Activated T-helper 1 cell treated with Interleukin-2 at 50 U/mL for 16 hours (primary cell): Measurements from ENCODE around the gene PTGES.
A peak's percentile ranks its signal among the peaks of the same experiment; 100 is the strongest.
"Not testable (repeated sequence)": the region's sequence is repeated elsewhere in the genome, so short reads cannot be mapped to it uniquely, and the experiment has no call there.

Source experiments
- DNase-seq: peaks from one replicate; pipeline ENCODE4 v3.0.0-alpha.2; 2020; ENCODE audit warnings: low read depth

The PTGES gene, protein sequence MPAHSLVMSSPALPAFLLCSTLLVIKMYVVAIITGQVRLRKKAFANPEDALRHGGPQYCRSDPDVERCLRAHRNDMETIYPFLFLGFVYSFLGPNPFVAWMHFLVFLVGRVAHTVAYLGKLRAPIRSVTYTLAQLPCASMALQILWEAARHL

DNA sequence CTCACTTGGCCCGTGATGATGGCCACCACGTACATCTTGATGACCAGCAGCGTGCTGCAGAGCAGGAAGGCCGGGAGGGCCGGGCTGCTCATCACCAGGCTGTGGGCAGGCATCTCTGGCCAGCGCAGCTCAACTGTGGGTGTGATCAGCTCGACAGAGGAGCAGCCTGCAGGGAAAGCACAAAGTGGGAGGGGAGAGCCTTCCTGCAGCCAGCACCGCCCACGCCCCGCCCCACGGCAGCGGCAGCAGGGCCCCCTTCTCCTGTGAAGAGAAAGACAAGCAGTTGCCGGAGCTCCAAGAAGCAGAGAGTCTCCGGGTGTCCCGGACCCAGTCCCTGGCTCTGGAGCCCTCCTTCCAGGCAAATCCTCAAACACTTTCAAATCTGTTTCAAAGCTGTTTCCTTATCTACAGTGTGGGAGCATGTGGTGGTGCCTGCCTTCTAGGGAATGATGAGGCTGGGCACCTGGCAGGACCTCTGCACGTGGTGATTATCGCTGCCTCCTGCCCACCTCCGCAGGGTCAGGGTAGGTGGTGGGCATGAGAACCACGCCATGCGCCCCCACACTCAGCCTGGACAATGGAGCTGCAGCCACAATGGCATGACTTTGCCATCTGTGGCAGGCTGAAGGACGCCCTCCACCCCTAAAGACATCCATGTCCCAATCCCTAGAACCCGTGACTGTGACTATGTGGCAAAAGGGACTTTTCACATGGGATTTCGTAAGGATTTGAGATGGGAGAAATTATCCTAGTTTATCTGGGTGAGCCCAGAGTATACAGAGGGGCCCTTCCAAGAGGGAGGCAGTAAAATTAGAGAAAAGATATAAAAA lies at the start of gene PTGES:
PTGES (minus strand) TSS at position 143 of the 830 bp plus-strand sequence; CDS start at position 113, 30 bp downstream.
- DNase-seq = peak; percentile 13

GRCh38 chr9:129801504-129801903 lies 48.7 kb upstream of the PTGES start:
- no peak for DNase-seq

DNA sequence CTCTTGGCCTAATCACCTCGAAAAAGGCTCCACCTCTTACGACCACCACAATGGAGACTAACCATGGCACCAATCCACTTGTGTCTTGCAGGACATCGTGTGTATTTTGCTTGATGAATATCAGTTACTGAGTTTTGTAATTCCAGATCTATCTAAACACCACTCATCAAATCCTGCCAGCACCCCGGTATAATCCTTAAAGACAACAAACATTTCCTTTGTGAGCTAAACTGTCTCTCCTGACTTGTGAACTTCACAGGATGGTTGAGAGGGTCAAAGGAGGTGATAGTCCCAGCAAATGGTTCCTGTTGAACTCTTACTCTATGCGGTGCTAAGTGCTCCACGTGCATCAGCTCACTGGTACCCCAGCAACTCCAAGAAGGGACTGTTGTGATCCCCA lies 46.1 kb upstream of the PTGES start:
- DNase-seq = no peak

- not testable (repeated sequence) for DNase-seq
Measured at GRCh38 chr9:129796029-129796428, 43.2 kb upstream of the PTGES start.

GRCh38 chr9:129794549-129794948 lies 41.7 kb upstream of the PTGES start:
- DNase-seq = no peak

DNA sequence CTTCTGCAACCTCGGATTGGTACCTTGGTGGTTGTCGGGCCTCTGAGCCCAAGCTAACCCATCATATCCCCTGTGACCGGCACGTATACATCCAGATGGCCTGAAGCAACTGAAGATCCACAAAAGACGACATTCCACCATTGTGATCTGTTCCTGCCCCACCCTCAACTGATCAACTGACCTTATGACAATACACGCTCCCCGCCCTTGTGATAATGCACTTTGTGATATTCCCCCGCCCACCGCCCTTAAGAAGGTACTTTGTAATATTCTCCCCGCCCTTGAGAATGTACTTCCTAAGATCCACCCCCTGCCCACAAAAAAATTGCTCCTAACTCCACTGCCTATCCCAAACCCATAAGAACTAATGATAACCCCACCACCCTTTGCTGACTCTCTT lies 33.6 kb upstream of the PTGES start:
- no peak for DNase-seq

DNA sequence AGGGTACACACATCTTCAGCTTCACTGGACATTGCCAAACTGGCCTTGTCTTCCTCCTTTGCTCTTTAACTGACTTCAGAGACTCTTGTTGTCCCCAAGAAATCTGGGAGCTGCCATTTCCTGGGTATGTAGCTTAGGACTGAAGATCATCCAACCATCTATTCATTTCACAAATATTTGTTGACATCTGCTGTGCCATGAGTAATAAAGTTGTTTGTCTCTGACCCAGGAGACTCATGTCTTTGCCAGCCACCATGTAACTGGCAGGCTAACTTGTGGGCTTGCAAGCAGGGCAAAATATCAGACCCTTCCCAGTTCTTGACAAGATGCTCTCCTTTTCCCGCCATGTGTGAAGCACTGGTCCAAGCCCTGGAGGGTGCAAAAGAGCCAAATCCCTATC lies 33.0 kb upstream of the PTGES start:
- DNase-seq = no peak

GRCh38 chr9:129784970-129785369 lies 32.1 kb upstream of the PTGES start:
- not testable (repeated sequence) for DNase-seq

- DNase-seq = peak; percentile 44
Measured at GRCh38 chr9:129783516-129784361, 30.9 kb upstream of the PTGES start.

- no peak for DNase-seq
Measured at GRCh38 chr9:129781981-129782380, 29.1 kb upstream of the PTGES start.

- DNase-seq = no peak
Measured at GRCh38 chr9:129781131-129781530, 28.3 kb upstream of the PTGES start.

GRCh38 chr9:129779560-129780190 lies 26.8 kb upstream of the PTGES start:
- DNase-seq = no peak

DNA sequence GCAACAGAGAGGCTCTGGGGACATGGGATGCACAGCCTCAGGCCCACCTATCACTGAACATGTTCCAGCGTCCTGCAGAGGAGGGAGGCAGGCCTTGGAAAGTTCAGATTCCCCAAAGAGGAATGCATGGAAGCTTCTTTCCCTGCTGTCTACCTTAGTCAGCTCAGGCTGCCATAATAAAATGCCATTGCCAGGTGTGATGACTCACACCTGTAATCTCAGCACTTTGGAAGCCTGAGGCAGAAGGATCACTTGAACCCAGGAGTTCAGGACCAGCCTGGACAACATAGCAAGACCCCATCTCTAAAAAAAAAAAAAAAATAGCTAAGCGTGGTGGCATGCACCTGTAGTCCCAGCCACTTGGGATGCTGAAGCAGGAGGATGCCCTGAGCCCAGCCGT lies 25.6 kb upstream of the PTGES start:
- DNase-seq = no peak

- no peak for DNase-seq
Measured at GRCh38 chr9:129777769-129778130, 24.9 kb upstream of the PTGES start.

- DNase-seq = no peak
Measured at GRCh38 chr9:129776938-129777768, 24.3 kb upstream of the PTGES start.

DNA sequence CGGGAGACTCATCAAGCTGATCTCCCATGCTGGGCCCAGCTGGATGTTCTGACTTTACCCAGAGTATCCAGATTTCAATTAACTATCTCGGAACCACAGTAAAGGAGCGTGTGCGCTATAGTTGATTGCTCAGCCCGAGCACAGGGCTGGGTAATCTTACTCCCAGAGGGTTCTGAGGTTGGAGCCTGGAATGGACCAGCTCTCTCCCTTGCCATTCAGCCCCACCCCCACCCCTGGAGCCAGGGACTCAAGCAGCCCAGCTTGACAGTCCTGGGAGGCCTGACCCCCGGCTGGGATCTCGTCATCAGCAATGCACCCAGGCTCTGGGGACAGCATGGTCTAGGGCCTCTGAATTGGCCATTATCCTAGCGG lies 23.7 kb upstream of the PTGES start:
- no peak for DNase-seq

DNA sequence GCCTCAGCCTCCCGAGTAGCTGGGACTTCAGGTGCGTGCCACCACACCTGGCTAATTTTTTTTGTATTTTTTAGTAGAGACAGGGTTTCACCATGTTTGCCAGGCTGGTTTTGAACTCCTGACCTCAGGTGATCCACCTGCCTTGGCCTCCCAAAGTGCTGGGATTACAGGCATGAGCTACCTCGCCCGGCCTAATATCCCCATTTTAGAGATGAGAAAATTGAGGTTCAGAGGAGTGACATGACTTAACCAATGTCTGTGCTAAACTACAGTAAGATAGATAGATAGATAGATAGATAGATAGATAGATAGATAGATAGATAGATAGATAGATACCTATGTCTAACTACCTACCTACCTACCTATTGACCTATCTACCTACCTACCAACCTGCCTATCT lies 23.3 kb upstream of the PTGES start:
- DNase-seq = not testable (repeated sequence)

GRCh38 chr9:129775448-129775798 lies 22.6 kb upstream of the PTGES start:
- no peak for DNase-seq

GRCh38 chr9:129774791-129775447 lies 22.1 kb upstream of the PTGES start:
- DNase-seq = no peak

DNA sequence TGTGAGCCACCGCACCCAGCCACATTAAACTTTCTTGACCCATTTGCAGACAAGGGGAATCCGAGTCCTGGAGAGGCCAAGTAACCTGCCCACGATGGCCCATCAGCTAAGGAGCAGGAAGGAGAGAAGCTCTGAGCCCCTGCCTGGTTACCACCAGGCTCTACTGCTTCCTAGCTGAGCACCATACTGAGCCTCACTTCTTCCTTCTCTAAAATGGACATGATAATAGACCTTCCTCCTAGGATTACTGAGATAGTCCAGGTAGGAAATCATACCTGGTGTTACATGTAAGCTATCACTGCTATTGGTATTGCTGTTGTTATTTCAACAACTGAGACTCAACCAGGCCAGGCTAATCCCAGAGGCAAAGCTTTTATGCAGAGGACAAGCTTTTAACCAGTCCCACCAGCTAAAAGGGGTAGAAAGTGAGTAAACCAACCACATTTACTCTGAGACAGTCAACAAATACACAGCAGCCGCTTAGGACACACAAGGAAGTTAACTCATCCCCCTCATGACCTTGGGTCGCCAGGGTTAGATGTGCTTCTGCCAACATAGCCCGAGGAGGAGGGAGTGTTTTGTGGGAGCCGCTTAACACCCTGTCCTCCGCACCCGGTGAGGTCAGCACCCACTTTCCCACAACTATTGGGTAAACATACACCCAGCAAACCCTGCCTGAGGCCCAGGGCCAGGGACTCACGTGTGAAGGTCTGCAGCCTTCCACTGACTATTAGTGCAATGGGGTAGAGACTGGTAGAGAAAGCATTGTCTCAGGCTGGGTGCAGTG lies 20.6 kb upstream of the PTGES start:
- no peak for DNase-seq
